Measurements from ENCODE around the gene SIK3. TPM values are rescaled to one million over a fixed set of nuclear protein-coding genes. Genes with fewer than 3 reads are reported as not detected.

The SIK3 gene
- polyA plus RNA-seq, 1 experiment: 7.3 TPM

- no peak for TF ChIP-seq CTCF (IDR thresholded peaks at IDR 0.05; ENCODE audit: insufficient read depth, low read depth, low read length)
- ChIA-PET CTCF (no interaction called here), POLR2A (no interaction called here)
- no peaks in the 10 kb centered on the region for H3K36me3 ChIP-seq (ENCODE audit: control insufficient read depth, insufficient read depth, low read length)
- no peak overlapping the region for H3K4me3 ChIP-seq (ENCODE audit: low read depth, low read length)
- DNase-seq (ENCODE audit: low read depth): no peak
- no peaks in the 10 kb centered on the region for H3K27me3 ChIP-seq (ENCODE audit: control insufficient read depth, insufficient read depth, low read length)
Measured at GRCh38 chr11:117066959-117067358, 31.3 kb downstream of the SIK3 start.

- Histone ChIP-seq H3K4me3 (ENCODE audit: low read depth, low read length) (no peak overlapping the region), H3K36me3 (ENCODE audit: control insufficient read depth, insufficient read depth, low read length) (no peaks in the 10 kb centered on the region), H3K27me3 (ENCODE audit: control insufficient read depth, insufficient read depth, low read length) (no peaks in the 10 kb centered on the region)
- CTCF ChIA-PET: no interaction called here
- DNase-seq (ENCODE audit: low read depth): no peak
- no peak for TF ChIP-seq CTCF (IDR thresholded peaks at IDR 0.05; ENCODE audit: insufficient read depth, low read depth, low read length)
- POLR2A ChIA-PET: interaction anchor here (0.7 kb wide), 1 partner anchor 63 kb away, joined by 3 read pairs; no protein-coding TSS in a partner anchor
Measured at GRCh38 chr11:117064275-117064674, 34.0 kb downstream of the SIK3 start.

GRCh38 chr11:117062498-117062897 lies 35.7 kb downstream of the SIK3 start:
- CTCF ChIA-PET: no interaction called here
- TF ChIP-seq CTCF (IDR thresholded peaks at IDR 0.05; ENCODE audit: insufficient read depth, low read depth, low read length): no peak

GRCh38 chr11:117061256-117061655 lies 37.0 kb downstream of the SIK3 start:
- no peak for DNase-seq (ENCODE audit: low read depth)
- Histone ChIP-seq H3K36me3 (ENCODE audit: control insufficient read depth, insufficient read depth, low read length) (no peaks in the 10 kb centered on the region), H3K27me3 (ENCODE audit: control insufficient read depth, insufficient read depth, low read length) (no peaks in the 10 kb centered on the region), H3K4me3 (ENCODE audit: low read depth, low read length) (no peak overlapping the region)
- ChIA-PET CTCF (no interaction called here), POLR2A (no interaction called here)
- TF ChIP-seq CTCF (IDR thresholded peaks at IDR 0.05; ENCODE audit: insufficient read depth, low read depth, low read length): no peak

More at GRCh38 chr11:117062498-117062897, 35.7 kb downstream of the SIK3 start:
- Histone ChIP-seq H3K27me3 (ENCODE audit: control insufficient read depth, insufficient read depth, low read length) (no peaks in the 10 kb centered on the region), H3K36me3 (ENCODE audit: control insufficient read depth, insufficient read depth, low read length) (no peaks in the 10 kb centered on the region), H3K4me3 (ENCODE audit: low read depth, low read length) (no peak overlapping the region)
- POLR2A ChIA-PET: no interaction called here
- no peak for DNase-seq (ENCODE audit: low read depth)

GRCh38 chr11:117059611-117060148 lies 38.5 kb downstream of the SIK3 start:
- no peak for TF ChIP-seq CTCF (IDR thresholded peaks at IDR 0.05; ENCODE audit: insufficient read depth, low read depth, low read length)
- H3K36me3 ChIP-seq (ENCODE audit: control insufficient read depth, insufficient read depth, low read length): no peaks in the 10 kb centered on the region
- no peak overlapping the region for H3K4me3 ChIP-seq (ENCODE audit: low read depth, low read length)
- ChIA-PET POLR2A (no interaction called here), CTCF (no interaction called here)
- H3K27me3 ChIP-seq (ENCODE audit: control insufficient read depth, insufficient read depth, low read length): no peaks in the 10 kb centered on the region
- no peak for DNase-seq (ENCODE audit: low read depth)

All from BJ (cell line).